Measurements from ENCODE around the gene ZSWIM3.
A peak's percentile ranks its signal among the peaks of the same experiment; 100 is the strongest.

DNA sequence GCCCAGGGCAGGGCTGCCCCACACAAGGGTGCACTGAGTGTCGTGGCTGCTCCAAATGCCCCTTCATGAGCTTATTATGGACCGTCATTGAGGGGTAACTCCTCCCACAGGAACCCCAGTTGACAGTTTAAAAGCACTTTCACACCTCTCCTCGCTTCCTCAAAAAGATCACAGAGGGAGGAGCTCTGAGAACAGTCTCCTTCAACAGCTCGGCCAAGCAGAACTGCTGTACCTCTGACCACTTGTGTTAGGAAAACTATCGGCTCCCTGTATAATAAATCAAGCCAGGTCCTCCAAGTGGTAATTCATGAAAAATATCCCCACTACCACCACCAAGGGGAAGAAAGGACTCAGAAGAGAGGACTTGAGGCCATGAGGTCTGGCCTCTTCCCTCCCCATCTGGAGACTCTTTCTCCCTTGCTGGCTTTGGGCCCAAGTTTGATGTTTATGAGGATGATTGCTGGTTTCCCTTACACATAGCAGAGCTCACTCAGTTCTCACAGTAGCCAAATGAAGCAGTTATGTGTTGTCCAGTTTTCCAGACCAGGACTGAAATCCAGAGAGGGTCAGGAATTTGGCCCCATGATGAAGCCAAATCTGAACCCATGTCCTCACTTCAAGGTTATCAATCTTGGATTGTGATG lies 15.1 kb upstream of the ZSWIM3 start:
- TF ChIP-seq POLR2AphosphoS5 (IDR thresholded peaks at IDR 0.05) (peak in 2 of 4 donors; percentile 64 to 69), POLR2A (IDR thresholded peaks at IDR 0.05) (no peak)
- TF ChIP-seq, protein P1, sequence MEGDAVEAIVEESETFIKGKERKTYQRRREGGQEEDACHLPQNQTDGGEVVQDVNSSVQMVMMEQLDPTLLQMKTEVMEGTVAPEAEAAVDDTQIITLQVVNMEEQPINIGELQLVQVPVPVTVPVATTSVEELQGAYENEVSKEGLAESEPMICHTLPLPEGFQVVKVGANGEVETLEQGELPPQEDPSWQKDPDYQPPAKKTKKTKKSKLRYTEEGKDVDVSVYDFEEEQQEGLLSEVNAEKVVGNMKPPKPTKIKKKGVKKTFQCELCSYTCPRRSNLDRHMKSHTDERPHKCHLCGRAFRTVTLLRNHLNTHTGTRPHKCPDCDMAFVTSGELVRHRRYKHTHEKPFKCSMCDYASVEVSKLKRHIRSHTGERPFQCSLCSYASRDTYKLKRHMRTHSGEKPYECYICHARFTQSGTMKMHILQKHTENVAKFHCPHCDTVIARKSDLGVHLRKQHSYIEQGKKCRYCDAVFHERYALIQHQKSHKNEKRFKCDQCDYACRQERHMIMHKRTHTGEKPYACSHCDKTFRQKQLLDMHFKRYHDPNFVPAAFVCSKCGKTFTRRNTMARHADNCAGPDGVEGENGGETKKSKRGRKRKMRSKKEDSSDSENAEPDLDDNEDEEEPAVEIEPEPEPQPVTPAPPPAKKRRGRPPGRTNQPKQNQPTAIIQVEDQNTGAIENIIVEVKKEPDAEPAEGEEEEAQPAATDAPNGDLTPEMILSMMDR (IDR thresholded peaks at IDR 0.05) = no peak
